HCT116 (cell line): ENCODE measurements around the gene ADCK1. TPM values are rescaled to one million over a fixed set of nuclear protein-coding genes. Genes with fewer than 3 reads are reported as not detected.

Source experiments
- ATAC-seq: fragments of 200-7000 bp; cut with Tn5 transposase; 2 replicates; pipeline ENCODE4 v1.9.1; 2020; ENCODE audit warnings: mild to moderate bottlenecking, moderate library complexity
- BruUV-seq: library from RNA; stranded (reverse); fragments of 400-500 nt; replicated peaks from 2 replicates; lab custom pipeline; 2021; lab: Mats Ljungman, UMichigan
- CTCF ChIA-PET: fragments of 300-600 bp; sonication (Branson Sonifier 250); formaldehyde crosslinking; loops from one replicate; lab custom pipeline; 2021; ENCODE audit warnings: antibody characterized with exemption; lab: Charles Lee
- POLR2A ChIA-PET: fragments of 300-600, 350-600 bp; sonication (Branson Sonifier 250); formaldehyde crosslinking; loops from one replicate; lab custom pipeline; 2021; ENCODE audit warnings: antibody characterized with exemption; lab: Charles Lee
- RAD21 ChIA-PET, 2 experiments: fragments of 300-600 bp; sonication (Branson Sonifier 250); formaldehyde crosslinking; loops; one replicate each; lab custom pipeline; 2023; ENCODE audit warnings: low total read pairs in 2 of 2; ENCODE audit not compliant: uncharacterized antibody in 2 of 2, unreplicated experiment in 2 of 2, low non-redundant PET in 1 of 2; lab: Charles Lee
- DNase-seq: peaks from one replicate; pipeline ENCODE4 v3.0.0-alpha.2; 2010; ENCODE audit warnings: low read depth, low spot score
- H2AFZ ChIP-seq: fragments of 200-600 bp; shearing (Covaris generic), sonication (generic); 2 replicates; pipeline ENCODE4 v1.6.1; 2017; ENCODE audit warnings: low read depth, mixed run types, mixed read lengths, antibody characterized with exemption, low read length; ENCODE audit not compliant: poor library complexity, severe bottlenecking
- H3K27ac ChIP-seq: 2 replicates; pipeline ENCODE4 v1.5.1; 2012; ENCODE audit warnings: low read depth, low read length
- H3K27me3 ChIP-seq: fragments of 200-600 bp; sonication (generic); 2 replicates; pipeline ENCODE4 v1.6.1; 2016; ENCODE audit warnings: mixed run types, low read length, mixed read lengths; ENCODE audit not compliant: insufficient read depth
- H3K36me3 ChIP-seq, 2 experiments: fragments of 200-500 bp in 1 of 2; fragments of 200-600 bp in 1 of 2; sonication (Bioruptor generic) in 1 of 2; sonication (generic) in 1 of 2; 2 replicates each; pipeline versions ENCODE4 v1.5.1 to v1.6.1; 2014 to 2016; ENCODE audit warnings: low read length in 2 of 2, inconsistent platforms in 1 of 2, mixed read lengths in 1 of 2, mixed run types in 1 of 2; ENCODE audit not compliant: insufficient read depth in 2 of 2, control insufficient read depth in 1 of 2
- H3K4me1 ChIP-seq, 2 experiments: fragments of 200-600 bp in 1 of 2; sonication (generic) in 1 of 2; 2 replicates each; pipeline versions ENCODE4 v1.5.1 to v1.6.1; 2012 to 2017; ENCODE audit warnings: low read length in 2 of 2, inconsistent platforms in 1 of 2, mild to moderate bottlenecking in 1 of 2, mixed read lengths in 1 of 2, mixed run types in 1 of 2, moderate library complexity in 1 of 2; ENCODE audit not compliant: insufficient read depth in 2 of 2, control insufficient read depth in 1 of 2
- H3K4me2 ChIP-seq: fragments of 200-600 bp; sonication (generic); 2 replicates; pipeline ENCODE4 v1.6.1; 2017; ENCODE audit warnings: mixed run types, low read length, mixed read lengths
- H3K4me3 ChIP-seq, 2 experiments: fragments of 200-600 bp in 1 of 2; sonication (generic) in 1 of 2; replicated peaks in 1 of 2; 2 replicates each; pipeline ENCODE4 v1.5.1; 2011 to 2016; ENCODE audit warnings: low read length in 2 of 2, control low read depth in 1 of 2, low read depth in 1 of 2, mild to moderate bottlenecking in 1 of 2, mixed read lengths in 1 of 2, mixed run types in 1 of 2
- H3K79me2 ChIP-seq: fragments of 200-600 bp; sonication (generic); 2 replicates; pipeline ENCODE4 v1.6.1; 2017; ENCODE audit warnings: mild to moderate bottlenecking, mixed run types, low read length, moderate library complexity, mixed read lengths; ENCODE audit not compliant: insufficient read depth
- H3K9ac ChIP-seq: fragments of 200-600 bp; sonication (generic); 2 replicates; pipeline ENCODE4 v1.6.1; 2016; ENCODE audit warnings: low read length, mixed read lengths
- H3K9me2 ChIP-seq: fragments of 200-600 bp; sonication (generic), shearing (Covaris generic); 2 replicates; pipeline ENCODE4 v1.6.1; 2017; ENCODE audit warnings: mixed run types, mild to moderate bottlenecking, moderate library complexity; ENCODE audit not compliant: insufficient read depth
- H3K9me3 ChIP-seq, 2 experiments: fragments of 200-500 bp in 1 of 2; fragments of 200-600 bp in 1 of 2; sonication (Bioruptor generic) in 1 of 2; sonication (generic) in 1 of 2; 2 replicates each; pipeline ENCODE4 v1.6.1; 2014 to 2017; ENCODE audit warnings: low read length in 2 of 2, mixed read lengths in 2 of 2, inconsistent platforms in 1 of 2, low read depth in 1 of 2, mild to moderate bottlenecking in 1 of 2, mixed run types in 1 of 2, moderate library complexity in 1 of 2; ENCODE audit not compliant: control insufficient read depth in 1 of 2, insufficient read depth in 1 of 2
- H4K20me1 ChIP-seq: fragments of 200-600 bp; sonication (generic), shearing (Covaris generic); 2 replicates; pipeline ENCODE4 v1.6.1; 2017; ENCODE audit warnings: mixed run types, mild to moderate bottlenecking, moderate library complexity; ENCODE audit not compliant: insufficient read depth
- ATF3 ChIP-seq: IDR thresholded peaks from 2 replicates; pipeline ENCODE4 v1.6.1; 2012
- CTCF ChIP-seq, 3 experiments: fragments of 200-600 bp in 1 of 3; sonication (generic) in 1 of 3; IDR thresholded peaks in 2 of 3; conservative IDR thresholded peaks in 1 of 3; 2 replicates each; pipeline ENCODE4 v1.5.1; 2012 to 2017; ENCODE audit warnings: low read depth in 2 of 3, low read length in 2 of 3, antibody characterized with exemption in 1 of 3, borderline replicate concordance in 1 of 3, control low read depth in 1 of 3, mild to moderate bottlenecking in 1 of 3, mixed read lengths in 1 of 3, mixed run types in 1 of 3, moderate library complexity in 1 of 3; ENCODE audit not compliant: insufficient read depth in 1 of 3
- ELF1 ChIP-seq: IDR thresholded peaks from 2 replicates; pipeline ENCODE4 v1.6.1; 2012; ENCODE audit warnings: low read depth, borderline replicate concordance
- JUND ChIP-seq: IDR thresholded peaks from 2 replicates; pipeline ENCODE4 v1.6.1; 2012
- RAD21 ChIP-seq: IDR thresholded peaks from 2 replicates; pipeline ENCODE4 v1.6.1; 2012; ENCODE audit warnings: low read depth, mild to moderate bottlenecking
- SIN3A ChIP-seq: IDR thresholded peaks from 2 replicates; pipeline ENCODE4 v1.6.1; 2012; ENCODE audit warnings: low read depth
- SP1 ChIP-seq: IDR thresholded peaks from 2 replicates; pipeline ENCODE4 v1.6.1; 2012; ENCODE audit warnings: low read depth
- SRF ChIP-seq: IDR thresholded peaks from 2 replicates; pipeline ENCODE4 v1.6.1; 2012; ENCODE audit warnings: low read depth
- YY1 ChIP-seq: IDR thresholded peaks from 2 replicates; pipeline ENCODE4 v1.6.1; 2011; ENCODE audit warnings: low read length, low read depth, moderate library complexity, mild to moderate bottlenecking; ENCODE audit not compliant: insufficient replicate concordance; ENCODE audit errors: extremely low read depth
- ZNF274 ChIP-seq: fragments of 200-500 bp; sonication (Bioruptor generic); IDR thresholded peaks from 2 replicates; pipeline ENCODE4 v1.6.1; 2014; ENCODE audit warnings: mild to moderate bottlenecking, low read depth, low read length, inconsistent platforms
- intact Hi-C: fragments of 100-400 bp; cut with micrococcal nuclease; formaldehyde crosslinking; loops from 2 replicates; pipeline ENCODE4 v1.10.0; 2022
- total RNA-seq: library from RNA; stranded (reverse); gene quantifications from one replicate; pipeline ENCODE4 v1.2.1, GENCODE V29; 2021; ENCODE audit not compliant: unreplicated experiment

Gene ADCK1
- total RNA-seq, 1 experiment from 2014 or later: 6.0 TPM

GRCh38 chr14:77804592-77804991 lies 4.7 kb downstream of the ADCK1 start:
- peaks cover 0 to 9% of the 10 kb centered on the region in 2 experiments; a peak in 2 of 4 replicates for H3K4me1 ChIP-seq
- no peaks in the 10 kb centered on the region for H3K36me3 ChIP-seq
- H2AFZ ChIP-seq: no peak overlapping the region
- H4K20me1 ChIP-seq: no peaks in the 10 kb centered on the region
- ATAC-seq: peak; percentile 31
- RAD21 ChIA-PET: no interaction called here
- TF ChIP-seq YY1 (no peak), ATF3 (no peak), RAD21 (peak; percentile 64), CTCF (IDR thresholded peaks at IDR 0.05 in 2 of 3, conservative IDR thresholded peaks at IDR 0.05 in 1 of 3; ENCODE audit: borderline replicate concordance in 1 of 3, insufficient read depth in 1 of 3, low read depth in 2 of 3, low read length in 2 of 3) (peak; percentile 29 to 77 (median 68); a peak in 5 of 6 replicates)
- H3K4me2 ChIP-seq: no peak overlapping the region
- H3K79me2 ChIP-seq: no peaks in the 10 kb centered on the region
- BruUV-seq: no TSS peak
- POLR2A ChIA-PET: no interaction called here
- no peak overlapping the region for H3K9ac ChIP-seq
- no peak overlapping the region for H3K27ac ChIP-seq
- intact Hi-C loops: loop anchor here (5.0 kb wide), 1 partner anchor 147 kb away; no protein-coding TSS in a partner anchor
- no peaks in the 10 kb centered on the region for H3K9me3 ChIP-seq
- no peaks in the 10 kb centered on the region for H3K9me2 ChIP-seq
- DNase-seq: no peak
- no peaks in the 10 kb centered on the region for H3K27me3 ChIP-seq
- CTCF ChIA-PET: no interaction called here
- H3K4me3 ChIP-seq: no peak overlapping the region

- no TSS peak for BruUV-seq
- Histone ChIP-seq H3K79me2 (no peaks in the 10 kb centered on the region), H3K36me3 (no peaks in the 10 kb centered on the region), H4K20me1 (no peaks in the 10 kb centered on the region), H3K9ac (no peak overlapping the region), H3K4me1 (peaks cover 0 to 1% of the 10 kb centered on the region in 2 experiments; a peak in 2 of 4 replicates), H3K27ac (no peak overlapping the region), H3K4me2 (no peak overlapping the region), H3K9me3 (no peaks in the 10 kb centered on the region), H2AFZ (no peak overlapping the region), H3K4me3 (no peak overlapping the region), H3K27me3 (no peaks in the 10 kb centered on the region), H3K9me2 (no peaks in the 10 kb centered on the region)
- intact Hi-C loops: no loop called here
- CTCF ChIA-PET: no interaction called here
- no peak for DNase-seq
- TF ChIP-seq ZNF274 (no peak), ELF1 (no peak), SP1 (no peak), JUND (no peak), SIN3A (no peak), SRF (no peak)
- POLR2A ChIA-PET: no interaction called here
- RAD21 ChIA-PET: no interaction called here
- ATAC-seq: no peak
These were observed 5.8 kb downstream of the ADCK1 start for GRCh38 chr14:77805706-77806105.
